PC-3 (cell line): Measurements from ENCODE around the gene APH1B. TPM values are rescaled to one million over a fixed set of nuclear protein-coding genes. Genes with fewer than 3 reads are reported as not detected.

Experiments used
- ATAC-seq: fragments of 200-7000 bp; cut with Tn5 transposase; 2 replicates; pipeline ENCODE4 v1.9.1; 2020; ENCODE audit warnings: mild to moderate bottlenecking, moderate library complexity
- BruUV-seq: library from RNA; stranded (reverse); fragments of 400-500 nt; replicated peaks from 2 replicates; lab custom pipeline; 2021; lab: Mats Ljungman, UMichigan
- CTCF ChIA-PET: fragments of 300-600 bp; sonication (Branson Sonifier 250); formaldehyde crosslinking; loops from one replicate; lab custom pipeline; 2022; ENCODE audit warnings: antibody characterized with exemption; lab: Charles Lee
- POLR2A ChIA-PET: fragments of 300-600 bp; sonication (Branson Sonifier 250); formaldehyde crosslinking; loops from one replicate; lab custom pipeline; 2022; ENCODE audit warnings: antibody characterized with exemption; ENCODE audit not compliant: unreplicated experiment; lab: Charles Lee
- DNase-seq: peaks from one replicate; pipeline ENCODE4 v3.0.0-alpha.2; 2015
- H2AFZ ChIP-seq: fragments of 300-600 bp; sonication (generic); 2 replicates; pipeline ENCODE4 v1.6.0; 2016; ENCODE audit warnings: antibody characterized with exemption, low read length
- H3F3A ChIP-seq: fragments of 300-600 bp; sonication (generic); one replicate; pipeline ENCODE4 v1.6.0; 2017; ENCODE audit warnings: antibody characterized with exemption, low read length, control low read depth, mild to moderate bottlenecking; ENCODE audit not compliant: unreplicated experiment
- H3K27ac ChIP-seq: fragments of 300-600 bp; sonication (generic); 2 replicates; pipeline ENCODE4 v1.5.1; 2016; ENCODE audit warnings: mild to moderate bottlenecking, low read length
- H3K27me3 ChIP-seq: fragments of 300-600 bp; sonication (generic); 2 replicates; pipeline ENCODE4 v1.6.1; 2016; ENCODE audit warnings: low read length, mixed read lengths
- H3K36me3 ChIP-seq: fragments of 300-600 bp; sonication (generic); 2 replicates; pipeline ENCODE4 v1.6.1; 2016; ENCODE audit warnings: low read depth, mixed run types, low read length, mixed read lengths
- H3K4me1 ChIP-seq: fragments of 300-600 bp; sonication (generic); 2 replicates; pipeline ENCODE4 v1.5.1; 2016; ENCODE audit warnings: low read length; ENCODE audit not compliant: insufficient read depth
- H3K4me2 ChIP-seq: fragments of 300-600 bp; sonication (generic); 2 replicates; pipeline ENCODE4 v1.6.0; 2016; ENCODE audit warnings: low read length
- H3K4me3 ChIP-seq: fragments of 300-600 bp; sonication (generic); 2 replicates; pipeline ENCODE4 v1.5.1; 2016; ENCODE audit warnings: mild to moderate bottlenecking, low read length, mixed read lengths
- H3K79me2 ChIP-seq: fragments of 300-600 bp; sonication (generic); 2 replicates; pipeline ENCODE4 v1.6.1; 2017; ENCODE audit warnings: low read length, mixed read lengths
- H3K9ac ChIP-seq: fragments of 300-600 bp; sonication (generic); 2 replicates; pipeline ENCODE4 v1.6.0; 2016; ENCODE audit warnings: mild to moderate bottlenecking, low read length
- H3K9me2 ChIP-seq: fragments of 300-600 bp; sonication (generic); replicated peaks from 2 replicates; pipeline ENCODE4 v1.6.1; 2016; ENCODE audit warnings: mixed run types, low read length, mixed read lengths
- H3K9me3 ChIP-seq: fragments of 300-600 bp; sonication (generic); 2 replicates; pipeline ENCODE4 v1.6.1; 2016; ENCODE audit warnings: low read length, mixed read lengths
- H4K20me1 ChIP-seq: fragments of 300-600 bp; sonication (generic); 2 replicates; pipeline ENCODE4 v1.6.1; 2016; ENCODE audit warnings: low read length, mixed read lengths
- EZH2 ChIP-seq: fragments of 300-600 bp; sonication (generic); IDR thresholded peaks from one replicate; pipeline ENCODE4 v1.6.1; 2017; ENCODE audit warnings: antibody characterized with exemption, mild to moderate bottlenecking, low read length; ENCODE audit not compliant: unreplicated experiment
- EZH2phosphoT487 ChIP-seq: fragments of 300-600 bp; sonication (generic); IDR thresholded peaks from 2 replicates; pipeline ENCODE4 v1.6.1; 2018; ENCODE audit warnings: mild to moderate bottlenecking, antibody characterized with exemption, low read length, borderline replicate concordance
- intact Hi-C: fragments of 100-400 bp; cut with micrococcal nuclease; formaldehyde crosslinking; loops from 2 replicates; pipeline ENCODE4 v1.9.0; 2023
- total RNA-seq: library from RNA; depleted of rRNA; stranded (reverse); fragments of >200 nt; gene quantifications from 2 replicates; pipeline ENCODE4 v1.2.3, GENCODE V29; 2014
- TF ChIP-seq, protein P1 (sequence below): fragments of 300-600 bp; sonication (generic); conservative IDR thresholded peaks from 2 replicates; pipeline ENCODE4 v1.5.1; 2017; ENCODE audit warnings: antibody characterized with exemption, low read depth, mild to moderate bottlenecking, low read length

Gene APH1B
- total RNA-seq, 1 experiment from 2014 or later = 2.8 TPM

DNA sequence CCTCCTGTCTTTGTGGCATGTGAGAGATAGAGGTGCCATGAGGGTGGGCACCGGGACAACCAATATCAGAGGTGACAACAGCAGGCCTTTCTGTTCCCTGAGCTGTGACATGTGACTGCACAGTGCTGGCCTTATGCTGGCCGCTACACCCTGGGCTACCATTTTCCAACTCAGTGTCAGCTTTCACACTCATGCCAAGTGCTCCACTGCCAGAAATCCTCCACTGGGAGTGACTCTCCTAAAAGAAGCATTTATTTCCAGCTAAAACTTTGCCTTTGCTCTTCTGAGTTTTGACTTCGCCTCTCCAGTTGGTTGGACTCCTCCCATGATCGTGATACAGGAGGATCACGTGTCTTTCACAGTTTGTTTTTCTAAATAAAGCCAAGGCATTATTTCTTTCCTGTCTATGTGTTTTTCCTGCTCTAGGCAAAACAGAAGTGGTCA lies 72.8 kb downstream of the APH1B start:
- intact Hi-C loops = no loop called here
- BruUV-seq = no TSS peak
- ChIA-PET POLR2A (no interaction called here), CTCF (no interaction called here)
- Histone ChIP-seq H3K36me3 (no peaks in the 10 kb centered on the region), H3K79me2 (no peaks in the 10 kb centered on the region), H3K27ac (peak overlapping the region; percentile 100; the same call in 1 of the 2 replicates), H3F3A (no peaks in the 10 kb centered on the region), H4K20me1 (no peaks in the 10 kb centered on the region), H3K27me3 (no peaks in the 10 kb centered on the region), H3K9ac (no peak overlapping the region), H3K9me2 (no peaks in the 10 kb centered on the region), H3K4me1 (peaks cover 22% of the 10 kb centered on the region), H3K4me3 (no peak overlapping the region), H3K9me3 (no peaks in the 10 kb centered on the region), H3K4me2 (no peak overlapping the region), H2AFZ (no peak overlapping the region)
- ATAC-seq (no peak), DNase-seq (no peak)
- TF ChIP-seq EZH2phosphoT487 = no peak
- TF ChIP-seq, protein P1, sequence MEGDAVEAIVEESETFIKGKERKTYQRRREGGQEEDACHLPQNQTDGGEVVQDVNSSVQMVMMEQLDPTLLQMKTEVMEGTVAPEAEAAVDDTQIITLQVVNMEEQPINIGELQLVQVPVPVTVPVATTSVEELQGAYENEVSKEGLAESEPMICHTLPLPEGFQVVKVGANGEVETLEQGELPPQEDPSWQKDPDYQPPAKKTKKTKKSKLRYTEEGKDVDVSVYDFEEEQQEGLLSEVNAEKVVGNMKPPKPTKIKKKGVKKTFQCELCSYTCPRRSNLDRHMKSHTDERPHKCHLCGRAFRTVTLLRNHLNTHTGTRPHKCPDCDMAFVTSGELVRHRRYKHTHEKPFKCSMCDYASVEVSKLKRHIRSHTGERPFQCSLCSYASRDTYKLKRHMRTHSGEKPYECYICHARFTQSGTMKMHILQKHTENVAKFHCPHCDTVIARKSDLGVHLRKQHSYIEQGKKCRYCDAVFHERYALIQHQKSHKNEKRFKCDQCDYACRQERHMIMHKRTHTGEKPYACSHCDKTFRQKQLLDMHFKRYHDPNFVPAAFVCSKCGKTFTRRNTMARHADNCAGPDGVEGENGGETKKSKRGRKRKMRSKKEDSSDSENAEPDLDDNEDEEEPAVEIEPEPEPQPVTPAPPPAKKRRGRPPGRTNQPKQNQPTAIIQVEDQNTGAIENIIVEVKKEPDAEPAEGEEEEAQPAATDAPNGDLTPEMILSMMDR = no peak
- no peak for TF ChIP-seq EZH2

DNA sequence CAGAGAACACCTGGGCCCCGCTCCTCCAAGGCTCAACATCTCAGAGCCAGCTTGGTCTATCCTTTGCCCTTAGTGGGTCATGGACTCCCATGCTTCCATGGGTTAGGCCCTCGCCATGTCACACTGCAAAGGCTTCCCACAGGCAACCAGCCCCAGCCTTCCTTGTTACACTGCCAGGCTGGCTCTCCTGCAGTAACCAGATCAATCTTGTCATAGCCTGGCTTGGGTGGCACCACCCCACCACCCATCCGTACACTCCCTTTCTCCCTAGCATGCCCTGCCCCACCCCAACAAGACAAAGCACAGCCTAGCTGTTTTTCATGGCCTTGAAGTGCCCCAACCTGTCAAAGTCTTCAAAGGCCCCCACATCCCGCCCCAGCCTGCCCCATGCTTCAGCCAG lies 73.8 kb downstream of the APH1B start:
- H4K20me1 ChIP-seq = no peaks in the 10 kb centered on the region
- no peaks in the 10 kb centered on the region for H3K79me2 ChIP-seq
- no peaks in the 10 kb centered on the region for H3K9me3 ChIP-seq
- H3K27me3 ChIP-seq = no peaks in the 10 kb centered on the region
- H2AFZ ChIP-seq = no peak overlapping the region
- intact Hi-C loops = no loop called here
- ChIA-PET CTCF (no interaction called here), POLR2A (no interaction called here)
- BruUV-seq = no TSS peak
- H3K27ac ChIP-seq = no peak overlapping the region
- no peak overlapping the region for H3K4me3 ChIP-seq
- no peak overlapping the region for H3K9ac ChIP-seq
- peaks cover 22% of the 10 kb centered on the region for H3K4me1 ChIP-seq
- no peaks in the 10 kb centered on the region for H3K36me3 ChIP-seq
- no peaks in the 10 kb centered on the region for H3K9me2 ChIP-seq
- TF ChIP-seq EZH2 (no peak), EZH2phosphoT487 (no peak)
- TF ChIP-seq, protein P1 = no peak
- H3K4me2 ChIP-seq = no peak overlapping the region
- ATAC-seq (no peak), DNase-seq (no peak)
- no peaks in the 10 kb centered on the region for H3F3A ChIP-seq

DNA sequence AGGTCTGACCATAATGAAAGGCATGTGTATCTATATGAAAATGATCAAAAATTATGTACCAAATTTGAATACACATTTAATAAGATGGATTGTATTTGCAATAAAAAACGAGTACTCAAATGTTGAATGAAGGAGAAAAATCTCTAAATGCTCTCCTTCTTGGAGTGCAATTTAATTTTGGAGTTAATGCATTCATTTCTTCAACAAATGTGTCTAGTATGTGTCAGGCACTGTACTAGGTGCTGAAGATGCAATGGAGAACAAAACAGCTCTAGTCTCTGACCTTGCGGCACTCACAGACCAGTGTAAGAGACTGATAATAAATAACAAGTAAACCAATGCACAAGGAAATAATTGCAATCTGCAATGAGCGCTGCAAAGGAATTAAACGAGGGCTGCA lies 75.4 kb downstream of the APH1B start:
- H2AFZ ChIP-seq = no peak overlapping the region
- no peaks in the 10 kb centered on the region for H3F3A ChIP-seq
- H3K9me2 ChIP-seq = no peaks in the 10 kb centered on the region
- no peak overlapping the region for H3K4me2 ChIP-seq
- ChIA-PET POLR2A (interaction anchor here (0.6 kb wide), 1 partner anchor 40 kb away, joined by 3 read pairs; no protein-coding TSS in a partner anchor), CTCF (no interaction called here)
- H3K79me2 ChIP-seq = no peaks in the 10 kb centered on the region
- no peaks in the 10 kb centered on the region for H4K20me1 ChIP-seq
- H3K27ac ChIP-seq = no peak overlapping the region
- no peaks in the 10 kb centered on the region for H3K36me3 ChIP-seq
- no peaks in the 10 kb centered on the region for H3K9me3 ChIP-seq
- DNase-seq = no peak
- H3K4me3 ChIP-seq = no peak overlapping the region
- TF ChIP-seq, protein P1 = no peak
- TF ChIP-seq EZH2 (no peak), EZH2phosphoT487 (no peak)
- ATAC-seq = no peak
- no peaks in the 10 kb centered on the region for H3K27me3 ChIP-seq
- H3K4me1 ChIP-seq = peaks cover 22% of the 10 kb centered on the region
- intact Hi-C loops = no loop called here
- H3K9ac ChIP-seq = no peak overlapping the region
- BruUV-seq = no TSS peak
